GM12878 (cell line): Measurements from ENCODE around the gene TMPRSS3. TPM values are rescaled to one million over a fixed set of nuclear protein-coding genes. Genes with fewer than 3 reads are reported as not detected.

ENCODE experiments used
- ATAC-seq: fragments of 200-7000 bp; cut with Tn5 transposase; 3 replicates; pipeline ENCODE4 v1.9.1; 2020; ENCODE audit warnings: mild to moderate bottlenecking, moderate library complexity
- BruUV-seq: library from RNA; stranded (reverse); fragments of 400-500 nt; replicated peaks from 2 replicates; lab custom pipeline; 2021; lab: Mats Ljungman, UMichigan
- CTCF ChIA-PET: fragments of 300-600 bp; sonication (Branson Sonifier 250); formaldehyde crosslinking; extraction: SDS; loops from one replicate; lab custom pipeline; 2021; ENCODE audit warnings: inconsistent platforms; lab: Yijun Ruan, JAX
- POLR2A ChIA-PET: fragments of 350-600 bp; formaldehyde crosslinking; extraction: SDS; loops from one replicate; lab custom pipeline; 2021; ENCODE audit warnings: inconsistent platforms; lab: Charles Lee
- RAD21 ChIA-PET: fragments of 300-600 bp; sonication (Branson Sonifier 250); formaldehyde crosslinking; loops from one replicate; lab custom pipeline; 2023; ENCODE audit warnings: antibody characterized with exemption; ENCODE audit not compliant: unreplicated experiment; lab: Charles Lee
- SMC1A ChIA-PET: fragments of 300-600 bp; sonication (Branson Sonifier 250); formaldehyde crosslinking; loops from one replicate; lab custom pipeline; 2023; ENCODE audit not compliant: unreplicated experiment, uncharacterized antibody; lab: Charles Lee
- DNase-seq: peaks from one replicate; pipeline ENCODE4 v3.0.0-alpha.2; 2011; ENCODE audit warnings: low read depth, low spot score
- FAIRE-seq: peaks from 3 replicates; lab custom pipeline; 2011; peaks lifted over from hg19 to GRCh38; lab: Jason Lieb, UNC
- H2AFZ ChIP-seq: 2 replicates; pipeline ENCODE4 v1.6.0; 2011; ENCODE audit warnings: low read depth, low read length, control low read depth; ENCODE audit not compliant: control insufficient read depth
- H3K27ac ChIP-seq: 2 replicates; pipeline ENCODE4 v1.5.1; 2011; ENCODE audit warnings: control low read depth; ENCODE audit not compliant: control insufficient read depth, insufficient read depth
- H3K27me3 ChIP-seq, 2 experiments: replicated peaks in 1 of 2; 2 replicates each; pipeline versions ENCODE4 v1.6.0 to v1.6.1; 2011; ENCODE audit warnings: low read length in 1 of 2; ENCODE audit not compliant: control insufficient read depth in 2 of 2, insufficient read depth in 2 of 2
- H3K36me3 ChIP-seq, 2 experiments: 2 replicates each; pipeline ENCODE4 v1.5.1; 2011; ENCODE audit warnings: low read length in 1 of 2; ENCODE audit not compliant: control insufficient read depth in 2 of 2, insufficient read depth in 2 of 2
- H3K4me1 ChIP-seq: 2 replicates; pipeline ENCODE4 v1.6.1; 2011; ENCODE audit warnings: mild to moderate bottlenecking, low read length, moderate library complexity, mixed read lengths; ENCODE audit not compliant: control insufficient read depth, insufficient read depth
- H3K4me2 ChIP-seq: 2 replicates; pipeline ENCODE4 v1.6.0; 2011; ENCODE audit warnings: control low read depth; ENCODE audit not compliant: control insufficient read depth, insufficient read depth
- H3K4me3 ChIP-seq: fragments of 200-600 bp; sonication (generic); 2 replicates; pipeline ENCODE4 v1.5.1; 2016
- H3K79me2 ChIP-seq: 2 replicates; pipeline ENCODE4 v1.6.0; 2011; ENCODE audit warnings: low read length; ENCODE audit not compliant: control insufficient read depth, insufficient read depth
- H3K9ac ChIP-seq: 2 replicates; pipeline ENCODE4 v1.8.0; 2011; ENCODE audit warnings: low read length, control low read depth, mixed read lengths; ENCODE audit not compliant: control insufficient read depth, insufficient read depth
- H3K9me3 ChIP-seq: replicated peaks from 3 replicates; pipeline ENCODE4 v1.5.1; 2011; ENCODE audit warnings: mild to moderate bottlenecking, low read length; ENCODE audit not compliant: control insufficient read depth, insufficient read depth
- H4K20me1 ChIP-seq: 2 replicates; pipeline ENCODE4 v1.6.0; 2011; ENCODE audit not compliant: control insufficient read depth, insufficient read depth
- ELK1 ChIP-seq: IDR thresholded peaks from 2 replicates; pipeline ENCODE4 v1.6.1; 2012; ENCODE audit warnings: low read depth, low read length, improper control_type of control experiment
- ESRRA ChIP-seq: IDR thresholded peaks from 2 replicates; pipeline ENCODE4 v1.6.1; 2012; ENCODE audit warnings: mild to moderate bottlenecking, low read length, improper control_type of control experiment
- NFXL1 ChIP-seq: fragments of 450-650 bp; IDR thresholded peaks from 2 replicates; pipeline ENCODE4 v1.6.1; 2017; ENCODE audit warnings: antibody characterized with exemption, mild to moderate bottlenecking, borderline replicate concordance
- NFYA ChIP-seq: IDR thresholded peaks from 2 replicates; pipeline ENCODE4 v1.6.1; 2011; ENCODE audit warnings: low read depth, mild to moderate bottlenecking, low read length, improper control_type of control experiment, borderline replicate concordance
- RCOR1 ChIP-seq: conservative IDR thresholded peaks from 2 replicates; pipeline ENCODE4 v1.6.1; 2012; ENCODE audit warnings: low read depth, low read length, improper control_type of control experiment
- RFX5 ChIP-seq: IDR thresholded peaks from 2 replicates; pipeline ENCODE4 v1.6.1; 2011; ENCODE audit warnings: low read depth, low read length, improper control_type of control experiment
- SMC3 ChIP-seq: IDR thresholded peaks from 2 replicates; pipeline ENCODE4 v1.6.1; 2011; ENCODE audit warnings: low read length, improper control_type of control experiment, borderline replicate concordance
- SUZ12 ChIP-seq: fragments of 200-600 bp; sonication (generic); IDR thresholded peaks from one replicate; pipeline ENCODE4 v1.6.1; 2018; ENCODE audit warnings: antibody characterized with exemption, mild to moderate bottlenecking; ENCODE audit not compliant: unreplicated experiment
- TAF1 ChIP-seq: IDR thresholded peaks from 2 replicates; pipeline ENCODE4 v1.6.1; 2011; ENCODE audit warnings: mild to moderate bottlenecking, low read depth, low read length, borderline replicate concordance
- YBX1 ChIP-seq: fragments of 450-650 bp; IDR thresholded peaks from 2 replicates; pipeline ENCODE4 v1.6.1; 2016; ENCODE audit warnings: antibody characterized with exemption
- ZBED1 ChIP-seq: IDR thresholded peaks from 2 replicates; pipeline ENCODE4 v1.6.1; 2016; ENCODE audit warnings: borderline replicate concordance
- ZNF207 ChIP-seq: fragments of 450-650 bp; IDR thresholded peaks from 2 replicates; pipeline ENCODE4 v1.6.1; 2014; ENCODE audit warnings: antibody characterized with exemption, mild to moderate bottlenecking, borderline replicate concordance
- ZNF384 ChIP-seq: IDR thresholded peaks from 2 replicates; pipeline ENCODE4 v1.6.1; 2012; ENCODE audit warnings: low read depth, mild to moderate bottlenecking, low read length, improper control_type of control experiment, borderline replicate concordance
- ZSCAN29 ChIP-seq: fragments of 450-650 bp; IDR thresholded peaks from 2 replicates; pipeline ENCODE4 v1.6.1; 2017; ENCODE audit warnings: mild to moderate bottlenecking, moderate library complexity
- WGBS: methylation state at CpG from one replicate; pipeline ENCODE4 v1.1.6; 2016; ENCODE audit warnings: low lambda C conversion rate; ENCODE audit not compliant: insufficient replicate concordance, insufficient coverage; ENCODE audit errors: missing lambda C conversion rate; 5-methylcytosine and 5-hydroxymethylcytosine counted together
- in situ Hi-C: fragments of 300-500 bp; cut with MboI; formaldehyde crosslinking; loops from 9 replicates; pipeline ENCODE4 v1.14.3; 2018; ENCODE audit warnings: mixed read lengths
- intact Hi-C: fragments of 100-400 bp; cut with micrococcal nuclease; formaldehyde crosslinking; loops from one replicate; pipeline ENCODE4 v1.14.2; 2022; ENCODE audit not compliant: unreplicated experiment
- polyA plus RNA-seq, 11 experiments: library from polyadenylated mRNA; depleted of rRNA in 4 of 11; unstranded in 6 of 11; stranded (reverse) in 5 of 11; fragments of >200 nt; fragmentation: Nextera tagmentation in 4 of 11; fragmentation: Illumina TruSeq in 1 of 11; extraction: Ambion mirVana in 4 of 11; extraction: Trizol in 1 of 11; gene quantifications; 1 replicate in 1 of 11; 2 replicates in 10 of 11; pipeline versions ENCODE4 v1.2.1 to v1.2.3, GENCODE V29; 2011 to 2016; ENCODE audit warnings: inconsistent platforms in 2 of 11, missing spikeins in 2 of 11, low read depth in 1 of 11
- total RNA-seq, 4 experiments: library from RNA; depleted of rRNA in 3 of 4; stranded (reverse); fragments of >200 nt in 3 of 4; fragmentation: Illumina TruSeq in 1 of 4; extraction: Trizol in 1 of 4; gene quantifications; 2 replicates each; pipeline versions ENCODE4 v1.2.1 to v1.2.3, GENCODE V29; 2013 to 2021
- TF ChIP-seq, protein P1 (sequence below): fragments of 450-650 bp; IDR thresholded peaks from 2 replicates; pipeline ENCODE4 v1.6.1; 2016; ENCODE audit warnings: mild to moderate bottlenecking
- TF ChIP-seq, protein P2 (sequence below): IDR thresholded peaks from 2 replicates; pipeline ENCODE4 v1.6.1; 2011; ENCODE audit warnings: borderline replicate concordance, low read depth, mild to moderate bottlenecking, moderate library complexity, low read length; ENCODE audit not compliant: insufficient read depth, poor library complexity, severe bottlenecking

TMPRSS3 gene
- total and polyA plus RNA-seq, 10 of the 15 experiments (the other 5 are each of a cell fraction or from before 2014, with no cell fraction given) = 0.51 to 1.5 (median 0.82) TPM; not detected in 1

- H3K79me2 ChIP-seq = peaks cover under 1% of the 10 kb centered on the region; the same call in 1 of the 2 replicates
- TF ChIP-seq, protein P1, sequence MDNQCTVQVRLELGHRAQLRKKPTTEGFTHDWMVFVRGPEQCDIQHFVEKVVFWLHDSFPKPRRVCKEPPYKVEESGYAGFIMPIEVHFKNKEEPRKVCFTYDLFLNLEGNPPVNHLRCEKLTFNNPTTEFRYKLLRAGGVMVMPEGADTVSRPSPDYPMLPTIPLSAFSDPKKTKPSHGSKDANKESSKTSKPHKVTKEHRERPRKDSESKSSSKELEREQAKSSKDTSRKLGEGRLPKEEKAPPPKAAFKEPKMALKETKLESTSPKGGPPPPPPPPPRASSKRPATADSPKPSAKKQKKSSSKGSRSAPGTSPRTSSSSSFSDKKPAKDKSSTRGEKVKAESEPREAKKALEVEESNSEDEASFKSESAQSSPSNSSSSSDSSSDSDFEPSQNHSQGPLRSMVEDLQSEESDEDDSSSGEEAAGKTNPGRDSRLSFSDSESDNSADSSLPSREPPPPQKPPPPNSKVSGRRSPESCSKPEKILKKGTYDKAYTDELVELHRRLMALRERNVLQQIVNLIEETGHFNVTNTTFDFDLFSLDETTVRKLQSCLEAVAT = no peak
- TF ChIP-seq ZBED1 = no peak
- TF ChIP-seq ELK1 = no peak
- TF ChIP-seq NFYA = no peak
- TF ChIP-seq SUZ12 = no peak
- TF ChIP-seq SMC3 = no peak
- TF ChIP-seq ZNF207 = no peak
- TF ChIP-seq RCOR1 = no peak
- no peak for TF ChIP-seq RFX5
- no peak for TF ChIP-seq ZSCAN29
- TF ChIP-seq NFXL1 = no peak
- TF ChIP-seq YBX1 = no peak
- TF ChIP-seq, protein P2, sequence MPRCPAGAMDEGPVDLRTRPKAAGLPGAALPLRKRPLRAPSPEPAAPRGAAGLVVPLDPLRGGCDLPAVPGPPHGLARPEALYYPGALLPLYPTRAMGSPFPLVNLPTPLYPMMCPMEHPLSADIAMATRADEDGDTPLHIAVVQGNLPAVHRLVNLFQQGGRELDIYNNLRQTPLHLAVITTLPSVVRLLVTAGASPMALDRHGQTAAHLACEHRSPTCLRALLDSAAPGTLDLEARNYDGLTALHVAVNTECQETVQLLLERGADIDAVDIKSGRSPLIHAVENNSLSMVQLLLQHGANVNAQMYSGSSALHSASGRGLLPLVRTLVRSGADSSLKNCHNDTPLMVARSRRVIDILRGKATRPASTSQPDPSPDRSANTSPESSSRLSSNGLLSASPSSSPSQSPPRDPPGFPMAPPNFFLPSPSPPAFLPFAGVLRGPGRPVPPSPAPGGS = no peak
- TF ChIP-seq ESRRA = no peak
- TF ChIP-seq TAF1 = no peak
- TF ChIP-seq ZNF384 = no peak
- H3K4me1 ChIP-seq = peaks cover 39% of the 10 kb centered on the region
- SMC1A ChIA-PET = interaction anchor here (1.0 kb wide), 1 partner anchor 36 kb away, joined by 5 read pairs; no protein-coding TSS in a partner anchor
- no peaks in the 10 kb centered on the region for H3K27me3 ChIP-seq
- no peaks in the 10 kb centered on the region for H3K36me3 ChIP-seq
- no peak for DNase-seq
- H3K4me3 ChIP-seq = no peak overlapping the region
- peaks cover 6% of the 10 kb centered on the region; the same call in 2 of the 3 replicates for H3K9me3 ChIP-seq
- intact Hi-C loops (no loop called here), in situ Hi-C loops (no loop called here)
- RAD21 ChIA-PET = no interaction called here
- CTCF ChIA-PET = interaction anchor here (1.6 kb wide), 1 partner anchor 10 kb away, joined by 3 read pairs; no protein-coding TSS in a partner anchor
- 93% methylated on average over 11 of the region's 11 CpGs for WGBS
- POLR2A ChIA-PET = interaction anchor here (0.8 kb wide), 1 partner anchor 51 kb away, joined by 3 read pairs; no protein-coding TSS in a partner anchor
- no peak overlapping the region for H2AFZ ChIP-seq
- no peak overlapping the region for H3K27ac ChIP-seq
- no peak overlapping the region for H3K9ac ChIP-seq
- no peaks in the 10 kb centered on the region for H4K20me1 ChIP-seq
- no peak overlapping the region for H3K4me2 ChIP-seq
- FAIRE-seq = no peak
- no TSS peak for BruUV-seq
- ATAC-seq = no peak
Observed at GRCh38 chr21:42386034-42386591, 9.7 kb downstream of the TMPRSS3 start.
